Natural killer cell (primary cell): ENCODE data around the gene PRRC1. TPM values are rescaled to one million over a fixed set of nuclear protein-coding genes. Genes with fewer than 3 reads are reported as not detected.

Experiments used
- ATAC-seq, 3 donors: fragments of 150-1000 bp in 2 of 3; fragments of 200-7000 bp in 1 of 3; cut with Tn5 transposase; 1 replicate in 1 of 3; 2 replicates in 2 of 3; pipeline ENCODE4 v1.10.0; 2021; ENCODE audit warnings: mild to moderate bottlenecking in 2 of 3, moderate library complexity in 2 of 3
- DNase-seq, 2 donors: peaks; one replicate each; pipeline versions ENCODE4 v3.0.0 to v3.0.0-alpha.2; 2013 to 2021; ENCODE audit warnings: mixed read lengths in 1 of 2
- H3K27ac ChIP-seq: one replicate; pipeline ENCODE4 v1.5.1; 2013; ENCODE audit warnings: mild to moderate bottlenecking, low read length
- H3K27me3 ChIP-seq: one replicate; pipeline ENCODE4 v1.6.1; 2013; ENCODE audit warnings: low read length; ENCODE audit not compliant: control insufficient read depth, insufficient read depth
- H3K36me3 ChIP-seq: one replicate; pipeline ENCODE4 v1.6.1; 2013; ENCODE audit warnings: low read length; ENCODE audit not compliant: control insufficient read depth, insufficient read depth
- H3K4me1 ChIP-seq: one replicate; pipeline ENCODE4 v1.6.1; 2013; ENCODE audit warnings: low read length; ENCODE audit not compliant: control insufficient read depth, insufficient read depth
- H3K4me3 ChIP-seq: one replicate; pipeline ENCODE4 v1.5.1; 2013; ENCODE audit warnings: low read length
- H3K9me3 ChIP-seq: one replicate; pipeline ENCODE4 v1.6.1; 2013; ENCODE audit warnings: low read length; ENCODE audit not compliant: control insufficient read depth, insufficient read depth
- H3K27ac Mint-ChIP-seq, 2 donors: one replicate each; pipeline ENCODE4 v1.8.0; 2022; ENCODE audit warnings: mild to moderate bottlenecking in 2 of 2, mixed read lengths in 2 of 2, moderate library complexity in 1 of 2
- H3K27me3 Mint-ChIP-seq, 2 donors: one replicate each; pipeline ENCODE4 v1.8.0; 2022; ENCODE audit warnings: low read depth in 2 of 2, mixed read lengths in 2 of 2
- H3K36me3 Mint-ChIP-seq: one replicate; pipeline ENCODE4 v1.8.0; 2022; ENCODE audit warnings: mixed read lengths
- H3K4me1 Mint-ChIP-seq, 2 donors: one replicate each; pipeline ENCODE4 v1.8.0; 2022; ENCODE audit warnings: mixed read lengths in 2 of 2
- H3K4me3 Mint-ChIP-seq: one replicate; pipeline ENCODE4 v1.8.0; 2022; ENCODE audit warnings: mild to moderate bottlenecking, moderate library complexity, mixed read lengths
- H3K9me3 Mint-ChIP-seq, 2 donors: one replicate each; pipeline ENCODE4 v1.8.0; 2022; ENCODE audit warnings: mixed read lengths in 2 of 2
- WGBS: methylation state at CpG from one replicate; pipeline ENCODE4 v1.1.7; 2013; ENCODE audit warnings: missing lambda C conversion rate; ENCODE audit not compliant: insufficient coverage; 5-methylcytosine and 5-hydroxymethylcytosine counted together
- intact Hi-C: fragments of 100-400 bp; cut with micrococcal nuclease; formaldehyde crosslinking; loops from one replicate; pipeline ENCODE4 v1.14.2; 2022
- total RNA-seq, 4 donors: library from RNA; stranded (reverse); fragments of 120-200 nt in 1 of 4; gene quantifications; one replicate each; pipeline versions ENCODE4 v1.2.3 to v1.2.4, GENCODE V29; 2013 to 2022
- TF ChIP-seq, protein P1 (sequence below): fragments of 200-600 bp; IDR thresholded peaks from one replicate; pipeline ENCODE4 v1.8.0; 2022; ENCODE audit warnings: antibody characterized with exemption

Gene PRRC1
- total RNA-seq, 3 donors from 2014 or later (not counting 1 experiment from before 2014, with no cell fraction given) = 37.7 to 41.1 (median 39.6) TPM

DNA sequence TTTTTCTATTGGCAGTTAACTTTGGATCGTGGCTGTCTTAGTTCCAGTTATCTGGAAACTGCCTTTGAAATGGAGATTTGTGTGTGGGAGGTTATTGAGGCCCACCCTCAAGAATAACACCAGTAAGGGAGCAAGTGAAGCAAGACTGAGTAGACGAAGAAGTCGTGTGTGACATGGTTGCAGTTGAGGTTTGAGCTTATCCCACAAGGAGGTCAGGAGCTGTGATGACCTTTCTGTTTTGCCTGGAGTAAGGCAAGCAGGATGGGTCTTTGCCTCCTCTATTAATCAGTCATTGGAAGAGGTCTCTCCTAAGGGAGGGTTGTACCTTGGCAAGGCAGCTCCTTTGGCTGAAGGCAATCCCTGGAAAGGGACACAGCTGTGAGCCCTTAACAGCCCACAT is 81.9 kb downstream of the PRRC1 start:
- no peaks in the 10 kb centered on the region for H3K36me3 Mint-ChIP-seq
- peaks cover 0 to 4% of the 10 kb centered on the region in 2 donors for H3K4me1 Mint-ChIP-seq
- Histone ChIP-seq H3K4me3 (no peak overlapping the region), H3K36me3 (no peaks in the 10 kb centered on the region), H3K27ac (no peak overlapping the region), H3K9me3 (no peaks in the 10 kb centered on the region), H3K4me1 (no peaks in the 10 kb centered on the region), H3K27me3 (no peaks in the 10 kb centered on the region)
- ATAC-seq (no peak), DNase-seq (no peak)
- no peak overlapping the region for H3K27ac Mint-ChIP-seq
- intact Hi-C loops = no loop called here
- WGBS = 79% methylated on average over 3 of the region's 3 CpGs
- no peak overlapping the region for H3K4me3 Mint-ChIP-seq
- TF ChIP-seq, protein P1, sequence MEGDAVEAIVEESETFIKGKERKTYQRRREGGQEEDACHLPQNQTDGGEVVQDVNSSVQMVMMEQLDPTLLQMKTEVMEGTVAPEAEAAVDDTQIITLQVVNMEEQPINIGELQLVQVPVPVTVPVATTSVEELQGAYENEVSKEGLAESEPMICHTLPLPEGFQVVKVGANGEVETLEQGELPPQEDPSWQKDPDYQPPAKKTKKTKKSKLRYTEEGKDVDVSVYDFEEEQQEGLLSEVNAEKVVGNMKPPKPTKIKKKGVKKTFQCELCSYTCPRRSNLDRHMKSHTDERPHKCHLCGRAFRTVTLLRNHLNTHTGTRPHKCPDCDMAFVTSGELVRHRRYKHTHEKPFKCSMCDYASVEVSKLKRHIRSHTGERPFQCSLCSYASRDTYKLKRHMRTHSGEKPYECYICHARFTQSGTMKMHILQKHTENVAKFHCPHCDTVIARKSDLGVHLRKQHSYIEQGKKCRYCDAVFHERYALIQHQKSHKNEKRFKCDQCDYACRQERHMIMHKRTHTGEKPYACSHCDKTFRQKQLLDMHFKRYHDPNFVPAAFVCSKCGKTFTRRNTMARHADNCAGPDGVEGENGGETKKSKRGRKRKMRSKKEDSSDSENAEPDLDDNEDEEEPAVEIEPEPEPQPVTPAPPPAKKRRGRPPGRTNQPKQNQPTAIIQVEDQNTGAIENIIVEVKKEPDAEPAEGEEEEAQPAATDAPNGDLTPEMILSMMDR = no peak
- H3K27me3 Mint-ChIP-seq = peaks cover 10 to 11% of the 10 kb centered on the region in 2 donors
- H3K9me3 Mint-ChIP-seq = no peaks in the 10 kb centered on the region

DNA sequence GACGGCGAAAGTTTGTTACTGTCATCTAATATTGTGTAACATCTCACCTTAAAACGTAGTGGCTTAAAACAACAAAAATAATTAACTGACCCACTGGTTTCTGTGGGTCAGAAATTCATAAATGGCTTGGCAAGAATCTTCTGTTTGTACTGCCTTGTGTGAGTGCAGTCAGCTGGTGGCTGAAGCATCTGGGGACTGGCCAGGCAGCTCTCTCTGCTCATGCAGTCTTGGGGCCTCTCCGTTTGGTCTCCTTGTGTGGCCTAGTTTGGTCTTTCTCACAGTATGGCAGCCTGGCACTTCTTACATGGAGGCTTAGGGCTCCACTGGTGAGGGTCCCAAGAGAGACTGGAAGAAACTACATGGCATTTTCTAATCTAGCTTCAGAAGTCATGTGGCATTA is 82.4 kb downstream of the PRRC1 start:
- Histone ChIP-seq H3K9me3 (no peaks in the 10 kb centered on the region), H3K27me3 (no peaks in the 10 kb centered on the region), H3K27ac (no peak overlapping the region), H3K36me3 (no peaks in the 10 kb centered on the region), H3K4me1 (no peaks in the 10 kb centered on the region), H3K4me3 (no peak overlapping the region)
- Mint-ChIP-seq H3K9me3 (no peaks in the 10 kb centered on the region), H3K27me3 (peaks cover 10 to 11% of the 10 kb centered on the region in 2 donors), H3K27ac (no peak overlapping the region), H3K4me3 (no peak overlapping the region), H3K36me3 (no peaks in the 10 kb centered on the region), H3K4me1 (peaks cover 0 to 4% of the 10 kb centered on the region in 2 donors)
- 88% methylated on average over 4 of the region's 4 CpGs for WGBS
- ATAC-seq (no peak), DNase-seq (no peak)
- intact Hi-C loops = no loop called here
- TF ChIP-seq, protein P1 = no peak

DNA sequence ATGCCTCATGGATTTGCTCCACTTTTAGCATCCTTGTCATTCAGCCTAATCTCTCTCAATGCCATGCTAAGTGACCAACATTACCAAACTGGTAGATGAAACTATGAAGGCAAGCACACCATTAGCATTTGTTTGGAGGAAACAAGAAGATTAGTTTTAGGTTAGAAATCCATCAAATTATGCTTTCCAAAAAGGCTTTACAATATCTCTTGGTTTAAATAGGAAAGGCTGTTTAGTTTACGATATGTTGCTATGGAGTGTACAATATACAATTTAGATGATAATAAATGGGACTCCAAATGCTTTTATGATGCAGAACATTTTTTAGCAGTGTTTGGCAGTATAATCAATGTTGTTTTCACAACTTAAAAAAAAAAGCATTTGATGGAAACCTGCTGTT is 83.7 kb downstream of the PRRC1 start:
- Mint-ChIP-seq H3K36me3 (no peaks in the 10 kb centered on the region), H3K4me3 (no peak overlapping the region), H3K4me1 (peaks cover 0 to 4% of the 10 kb centered on the region in 2 donors), H3K27ac (no peak overlapping the region), H3K9me3 (no peaks in the 10 kb centered on the region), H3K27me3 (peaks cover 10 to 11% of the 10 kb centered on the region in 2 donors)
- intact Hi-C loops = no loop called here
- no peak overlapping the region for H3K27ac ChIP-seq
- TF ChIP-seq, protein P1 = no peak
- no peaks in the 10 kb centered on the region for H3K4me1 ChIP-seq
- ATAC-seq = no peak
- H3K9me3 ChIP-seq = no peaks in the 10 kb centered on the region
- no peaks in the 10 kb centered on the region for H3K36me3 ChIP-seq
- 100% methylated on average over 1 of the region's 1 CpG for WGBS
- no peak overlapping the region for H3K4me3 ChIP-seq
- no peaks in the 10 kb centered on the region for H3K27me3 ChIP-seq
- DNase-seq = no peak

DNA sequence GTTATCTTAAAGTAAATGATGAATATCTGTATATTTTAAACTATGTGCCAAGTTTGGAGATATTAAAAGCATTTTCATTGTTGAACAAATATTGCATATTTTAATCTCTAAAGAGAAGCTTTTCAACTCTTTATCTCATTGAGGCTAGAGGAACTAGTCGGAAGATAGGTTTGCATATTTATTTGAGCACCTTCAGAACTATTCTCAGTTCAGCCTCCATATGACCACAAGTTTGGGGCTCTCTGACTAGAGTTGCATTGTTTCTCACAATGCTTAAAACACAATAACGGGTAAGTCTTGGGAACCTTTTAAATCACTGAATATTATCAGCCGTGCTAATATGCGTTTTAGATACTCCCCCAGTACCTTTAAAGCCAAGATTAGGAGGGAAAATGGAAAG is 84.2 kb downstream of the PRRC1 start:
- Histone ChIP-seq H3K36me3 (no peaks in the 10 kb centered on the region), H3K9me3 (no peaks in the 10 kb centered on the region), H3K27ac (no peak overlapping the region), H3K27me3 (no peaks in the 10 kb centered on the region), H3K4me3 (no peak overlapping the region), H3K4me1 (no peaks in the 10 kb centered on the region)
- peaks cover 0 to 4% of the 10 kb centered on the region in 2 donors for H3K4me1 Mint-ChIP-seq
- intact Hi-C loops = no loop called here
- H3K27me3 Mint-ChIP-seq = peaks cover 10 to 11% of the 10 kb centered on the region in 2 donors
- TF ChIP-seq, protein P1 = no peak
- H3K9me3 Mint-ChIP-seq = no peaks in the 10 kb centered on the region
- ATAC-seq (no peak), DNase-seq (no peak)
- no peaks in the 10 kb centered on the region for H3K36me3 Mint-ChIP-seq
- H3K27ac Mint-ChIP-seq = no peak overlapping the region
- 100% methylated on average over 3 of the region's 4 CpGs for WGBS
- no peak overlapping the region for H3K4me3 Mint-ChIP-seq
